Large intestine (tissue), 3 donors: ENCODE measurements around the gene EML1. TPM values are rescaled to one million over a fixed set of nuclear protein-coding genes. Genes with fewer than 3 reads are reported as not detected.
A peak's percentile ranks its signal among the peaks of the same experiment; 100 is the strongest.

ENCODE experiments used
- DNase-seq, 2 donors: peaks; one replicate each; pipeline versions ENCODE4 v3.0.0 to v3.0.0-alpha.2; 2013
- H3K27ac ChIP-seq: one replicate; pipeline ENCODE4 v1.5.1; 2013; ENCODE audit warnings: low read length
- H3K27me3 ChIP-seq: 2 replicates; pipeline ENCODE4 v1.6.1; 2013; ENCODE audit warnings: low read length; ENCODE audit not compliant: control insufficient read depth, insufficient read depth
- H3K36me3 ChIP-seq: 2 replicates; pipeline ENCODE4 v1.6.1; 2013; ENCODE audit warnings: low read length; ENCODE audit not compliant: control insufficient read depth, insufficient read depth
- H3K4me1 ChIP-seq: one replicate; pipeline ENCODE4 v1.6.1; 2013; ENCODE audit warnings: low read length; ENCODE audit not compliant: control insufficient read depth, insufficient read depth
- H3K4me3 ChIP-seq: one replicate; pipeline ENCODE4 v1.5.1; 2013; ENCODE audit warnings: low read length
- H3K9me3 ChIP-seq: one replicate; pipeline ENCODE4 v1.6.1; 2013; ENCODE audit warnings: mild to moderate bottlenecking, low read depth, low read length, moderate library complexity; ENCODE audit not compliant: control insufficient read depth
- WGBS: methylation state at CpG from one replicate; pipeline ENCODE4 v1.1.5; 2013; ENCODE audit warnings: low lambda C conversion rate; ENCODE audit not compliant: insufficient coverage; 5-methylcytosine and 5-hydroxymethylcytosine counted together
- polyA plus RNA-seq: library from polyadenylated mRNA; unstranded; fragments of 120-200 nt; gene quantifications from one replicate; pipeline ENCODE4 v1.2.1, GENCODE V29; 2013

EML1 gene
- polyA plus RNA-seq, 1 donor = 22.0 TPM

DNA sequence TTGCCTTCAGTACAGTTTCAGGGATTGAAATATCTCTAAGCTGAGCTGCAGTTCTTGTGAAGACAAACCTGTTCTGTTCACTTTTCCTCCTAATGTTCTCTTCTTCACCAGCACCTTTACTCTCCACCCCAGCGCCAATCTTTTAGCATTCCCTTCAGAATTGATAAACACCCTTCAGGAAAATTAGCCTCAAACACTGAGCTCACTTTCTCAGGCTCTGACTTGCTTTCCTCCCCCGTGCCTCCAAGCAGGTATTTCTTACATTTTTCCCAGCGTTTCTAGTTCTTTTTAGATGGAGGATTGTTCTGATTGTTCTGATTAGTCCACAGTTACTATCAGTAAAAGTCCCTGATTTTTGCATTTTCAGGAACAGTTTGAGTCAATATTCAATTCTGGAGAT is 183.5 kb downstream of the EML1 start:
- Histone ChIP-seq H3K27ac (no peak overlapping the region), H3K36me3 (no peaks in the 10 kb centered on the region), H3K9me3 (peaks cover 11% of the 10 kb centered on the region), H3K27me3 (no peaks in the 10 kb centered on the region), H3K4me1 (no peaks in the 10 kb centered on the region), H3K4me3 (no peak overlapping the region)
- no peak for DNase-seq
- 100% methylated on average over 1 of the region's 3 CpGs for WGBS

DNA sequence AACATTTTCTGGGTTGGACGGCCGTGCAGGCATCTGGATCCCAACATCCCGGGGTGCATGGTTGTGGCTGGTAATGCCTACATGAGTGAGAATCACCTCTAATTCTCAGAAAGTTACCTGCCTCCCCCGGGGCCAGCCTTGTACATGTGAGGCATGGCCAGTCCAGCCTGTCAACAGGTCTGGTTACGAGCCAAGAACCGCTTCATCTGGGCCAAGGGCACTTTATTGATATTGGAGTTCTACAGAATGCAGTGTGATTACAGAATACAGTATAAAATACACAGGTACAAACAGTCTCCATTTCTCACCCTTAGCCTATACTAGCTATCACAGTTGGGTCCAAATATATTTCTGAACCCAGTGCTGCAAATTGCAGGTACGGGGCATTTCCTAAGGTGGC is 187.1 kb downstream of the EML1 start:
- WGBS = no CpG with 5 or more reads among the region's 7 CpGs
- Histone ChIP-seq H3K36me3 (no peaks in the 10 kb centered on the region), H3K4me1 (peaks cover 15% of the 10 kb centered on the region), H3K4me3 (no peak overlapping the region), H3K27me3 (no peaks in the 10 kb centered on the region), H3K9me3 (peaks cover 5% of the 10 kb centered on the region), H3K27ac (no peak overlapping the region)
- no peak for DNase-seq

DNA sequence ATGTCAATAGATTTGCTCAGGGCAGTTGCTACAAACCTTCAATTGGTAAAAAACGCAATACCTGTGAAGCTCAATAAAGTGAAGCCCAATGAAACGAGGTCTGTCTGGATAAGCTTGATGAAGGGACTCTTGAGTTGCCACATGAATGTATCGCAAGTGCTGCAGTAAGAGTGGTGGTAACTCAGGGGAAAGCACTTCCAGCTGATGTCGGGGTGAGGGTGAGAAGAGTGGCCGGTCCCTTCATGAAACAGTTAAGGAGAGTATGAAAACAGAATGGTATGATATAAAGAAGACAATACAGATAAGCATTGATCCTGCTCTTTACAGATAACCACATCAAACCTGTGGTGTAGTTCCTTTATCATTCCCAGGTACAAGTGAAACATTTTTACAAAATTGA is 188.6 kb downstream of the EML1 start:
- no peak for DNase-seq
- H3K4me1 ChIP-seq = peaks cover 15% of the 10 kb centered on the region
- no peak overlapping the region for H3K4me3 ChIP-seq
- no peaks in the 10 kb centered on the region for H3K36me3 ChIP-seq
- H3K27me3 ChIP-seq = no peaks in the 10 kb centered on the region
- H3K27ac ChIP-seq = no peak overlapping the region
- no peaks in the 10 kb centered on the region for H3K9me3 ChIP-seq
- 90% methylated on average over 2 of the region's 5 CpGs for WGBS

DNA sequence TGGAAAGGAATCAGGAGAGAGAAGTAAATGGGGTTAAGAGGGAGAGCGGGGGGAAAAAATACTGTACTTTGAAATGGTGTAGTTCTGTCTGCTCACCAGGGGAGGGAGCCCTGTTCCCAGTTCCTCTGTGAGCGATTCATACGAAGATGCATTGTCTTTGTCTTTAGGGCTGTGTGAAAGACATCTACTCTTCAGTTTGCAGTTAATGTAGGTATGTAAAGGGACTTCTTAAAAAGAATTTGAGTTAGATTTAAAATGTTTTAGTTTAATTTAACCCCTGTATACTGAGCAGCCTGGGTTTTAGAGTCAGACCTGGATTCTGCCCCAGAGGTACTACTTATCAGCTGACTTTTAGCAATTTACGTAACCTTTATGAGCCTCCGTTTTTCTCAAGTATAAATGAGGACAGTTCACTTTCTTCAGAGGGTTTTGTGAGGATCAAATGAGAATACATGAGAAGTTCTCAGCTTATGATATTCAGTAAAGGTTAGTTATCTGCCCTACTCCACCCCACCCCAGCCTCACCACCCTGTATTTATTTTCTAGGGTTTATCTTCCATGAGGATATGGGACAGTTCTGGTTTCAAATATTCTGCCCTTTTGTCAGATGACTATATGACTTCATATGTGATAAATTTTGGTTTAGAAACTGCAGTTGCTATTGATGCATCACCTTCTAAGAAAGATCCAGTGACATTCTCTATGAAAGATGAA is 189.5 kb downstream of the EML1 start:
- 57% methylated on average over 2 of the region's 5 CpGs for WGBS
- H3K27ac ChIP-seq = peak overlapping the region; percentile 52
- H3K4me3 ChIP-seq = no peak overlapping the region

DNA sequence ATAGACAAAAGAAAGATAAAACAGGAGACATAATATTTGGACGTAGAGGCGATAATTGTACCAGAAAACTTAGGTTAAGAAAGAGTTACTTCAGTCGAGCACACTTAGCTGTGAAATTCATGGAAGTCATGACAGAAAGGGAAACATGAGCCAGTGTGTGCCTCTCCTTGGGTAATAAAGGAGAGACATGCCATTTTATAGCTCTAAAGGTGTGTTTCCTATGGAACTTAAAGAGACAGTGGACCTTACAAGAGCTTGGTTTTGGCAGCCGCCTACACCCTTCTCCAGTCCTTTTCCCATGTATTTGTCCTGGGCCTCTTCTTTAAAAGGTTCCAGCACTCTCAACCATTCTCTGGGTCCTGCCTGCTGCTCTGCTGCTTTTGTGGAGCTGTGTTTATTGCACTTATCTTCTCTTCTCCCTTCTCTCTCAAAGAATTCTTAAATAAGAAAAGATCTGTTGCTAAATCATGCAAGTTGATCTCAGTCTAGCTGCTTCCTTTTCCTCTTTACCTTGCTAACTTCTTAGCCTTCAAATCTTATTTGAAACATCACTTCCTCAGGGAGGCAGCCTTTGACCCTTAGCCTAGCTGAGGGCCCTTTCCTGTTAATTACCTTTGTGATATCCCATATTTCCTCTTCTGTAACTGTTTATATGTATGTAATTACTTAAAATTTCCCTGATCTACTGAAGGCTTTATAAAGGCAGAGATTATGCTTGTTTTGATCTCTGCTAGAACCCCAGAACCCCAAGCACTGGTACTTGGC is 190.2 kb downstream of the EML1 start:
- 55% methylated on average over 3 of the region's 4 CpGs for WGBS
- DNase-seq = peak in 1 of 2 donors; percentile 56
- Histone ChIP-seq H3K27me3 (no peaks in the 10 kb centered on the region), H3K36me3 (no peaks in the 10 kb centered on the region), H3K27ac (peak overlapping the region; percentile 52), H3K4me3 (no peak overlapping the region), H3K9me3 (no peaks in the 10 kb centered on the region), H3K4me1 (peaks cover 15% of the 10 kb centered on the region)

More for the DNA sequence above, 189.5 kb downstream of the EML1 start:
- Histone ChIP-seq H3K27me3 (no peaks in the 10 kb centered on the region), H3K36me3 (no peaks in the 10 kb centered on the region), H3K9me3 (no peaks in the 10 kb centered on the region), H3K4me1 (peaks cover 15% of the 10 kb centered on the region)
- peak; percentile 51 to 66 for DNase-seq

DNA sequence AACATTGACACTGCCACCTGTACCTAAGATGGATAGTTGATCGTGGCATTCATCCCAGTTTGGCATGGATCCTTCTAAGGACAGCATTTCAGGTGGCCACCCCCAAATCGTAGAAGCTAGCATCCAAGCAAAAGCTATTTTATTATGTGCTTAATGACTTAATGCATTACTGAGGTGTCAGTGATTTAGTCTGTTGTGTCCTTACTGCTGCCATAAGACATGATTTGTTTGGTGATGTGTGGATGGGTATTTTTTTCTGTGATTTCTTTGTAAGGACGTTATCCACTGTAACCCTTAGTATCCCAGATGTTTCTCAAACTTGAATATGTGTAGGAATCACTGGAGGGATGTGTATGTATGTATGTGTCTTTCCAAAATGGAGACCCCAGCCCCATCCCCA is 190.8 kb downstream of the EML1 start:
- no CpG with 5 or more reads among the region's 3 CpGs for WGBS
- no peak for DNase-seq
- H3K27me3 ChIP-seq = no peaks in the 10 kb centered on the region

DNA sequence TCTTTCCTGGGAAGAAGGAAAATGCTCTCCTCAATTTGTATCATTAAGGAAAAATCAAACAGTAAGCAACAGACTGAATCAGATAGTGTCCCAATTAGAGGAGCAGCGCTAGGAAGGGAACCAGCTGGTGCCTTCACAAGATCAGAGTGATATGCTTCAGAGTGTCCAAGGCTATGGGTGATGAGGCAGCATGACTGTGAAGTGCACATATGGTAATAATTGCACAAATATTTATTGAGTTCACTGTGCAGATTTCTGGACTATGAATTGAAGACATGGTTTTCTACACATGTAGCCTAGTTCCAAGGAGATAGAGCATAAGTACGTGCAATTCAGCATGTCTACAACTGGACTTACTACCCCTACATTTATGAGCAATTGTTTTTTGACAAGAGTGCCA is 193.2 kb downstream of the EML1 start:
- no peak overlapping the region for H3K4me3 ChIP-seq
- no CpG with 5 or more reads among the region's 2 CpGs for WGBS
- H3K9me3 ChIP-seq = no peaks in the 10 kb centered on the region
- no peaks in the 10 kb centered on the region for H3K36me3 ChIP-seq
- no peak for DNase-seq
- H3K4me1 ChIP-seq = peaks cover 15% of the 10 kb centered on the region
- H3K27me3 ChIP-seq = no peaks in the 10 kb centered on the region
- no peak overlapping the region for H3K27ac ChIP-seq

More for the DNA sequence above, 190.8 kb downstream of the EML1 start:
- H3K27ac ChIP-seq = peak overlapping the region; percentile 52
- peaks cover 15% of the 10 kb centered on the region for H3K4me1 ChIP-seq
- H3K9me3 ChIP-seq = no peaks in the 10 kb centered on the region
- no peak overlapping the region for H3K4me3 ChIP-seq
- H3K36me3 ChIP-seq = no peaks in the 10 kb centered on the region

DNA sequence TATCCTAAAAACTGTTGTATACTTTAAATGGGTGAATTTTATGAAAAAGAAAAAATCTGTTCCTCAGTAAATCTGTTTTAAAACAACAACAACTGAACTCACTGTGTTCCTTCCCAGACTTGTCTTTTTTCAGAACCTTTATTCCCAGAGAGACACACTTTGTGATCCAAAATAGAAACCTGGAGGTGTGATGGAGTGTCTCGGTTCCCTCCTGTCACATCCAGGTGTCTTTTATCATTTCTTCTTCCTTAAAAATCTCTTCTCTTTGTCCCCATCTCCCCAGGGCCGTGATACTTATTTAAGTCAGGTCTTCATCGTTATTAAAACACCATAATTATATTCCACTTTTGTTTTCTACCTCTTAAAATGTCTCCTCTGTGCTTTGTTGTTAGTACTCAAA is 195.8 kb downstream of the EML1 start:
- H3K36me3 ChIP-seq = no peaks in the 10 kb centered on the region
- WGBS = 98% methylated on average over 3 of the region's 3 CpGs
- H3K9me3 ChIP-seq = no peaks in the 10 kb centered on the region
- no peak overlapping the region for H3K4me3 ChIP-seq
- no peaks in the 10 kb centered on the region for H3K27me3 ChIP-seq
- H3K27ac ChIP-seq = no peak overlapping the region
- H3K4me1 ChIP-seq = peaks cover under 1% of the 10 kb centered on the region
- no peak for DNase-seq

DNA sequence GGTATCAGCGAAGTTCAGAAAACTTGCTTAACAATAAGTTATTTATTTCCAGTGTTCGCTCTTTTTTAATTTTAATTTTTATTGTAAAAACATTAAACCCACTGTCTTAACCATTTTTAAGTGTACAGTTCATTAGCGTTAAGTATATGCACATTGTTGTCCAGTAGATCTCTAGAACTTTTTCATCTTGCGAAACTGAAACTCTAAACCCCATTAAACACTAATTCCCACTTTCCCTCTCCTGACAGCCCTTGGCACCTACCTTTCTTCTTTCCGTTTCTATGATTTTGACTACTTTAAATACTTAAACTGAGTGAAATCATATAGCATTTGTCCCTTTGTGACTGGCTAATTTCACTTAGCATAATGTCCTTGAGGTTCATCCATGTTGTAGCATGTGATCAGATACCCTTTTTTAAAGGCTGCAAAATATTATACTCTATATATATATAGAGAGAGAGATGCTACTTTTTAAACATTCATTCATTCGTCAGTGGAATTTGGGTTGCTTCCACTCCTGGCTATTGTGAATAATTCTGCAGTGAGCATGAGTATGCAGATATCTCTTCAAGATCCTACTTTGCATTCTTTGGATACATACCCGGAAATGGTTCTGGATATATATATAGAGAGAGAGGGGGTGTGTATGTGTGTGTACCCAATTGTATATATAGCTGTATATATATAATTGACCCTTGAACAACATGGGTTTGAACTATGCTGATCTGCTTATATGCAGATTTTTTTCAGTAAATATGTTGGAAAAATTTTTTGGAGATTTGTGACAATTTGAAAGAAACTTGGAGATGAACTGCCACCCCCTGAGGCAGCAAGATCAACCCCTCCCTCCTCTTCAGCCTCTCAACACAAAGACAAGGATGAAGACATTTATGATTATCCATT is 197.3 kb downstream of the EML1 start:
- DNase-seq = no peak
- Histone ChIP-seq H3K36me3 (no peaks in the 10 kb centered on the region), H3K4me1 (no peaks in the 10 kb centered on the region), H3K27me3 (no peaks in the 10 kb centered on the region), H3K27ac (no peak overlapping the region), H3K9me3 (no peaks in the 10 kb centered on the region), H3K4me3 (no peak overlapping the region)
- 92% methylated on average over 6 of the region's 7 CpGs for WGBS

DNA sequence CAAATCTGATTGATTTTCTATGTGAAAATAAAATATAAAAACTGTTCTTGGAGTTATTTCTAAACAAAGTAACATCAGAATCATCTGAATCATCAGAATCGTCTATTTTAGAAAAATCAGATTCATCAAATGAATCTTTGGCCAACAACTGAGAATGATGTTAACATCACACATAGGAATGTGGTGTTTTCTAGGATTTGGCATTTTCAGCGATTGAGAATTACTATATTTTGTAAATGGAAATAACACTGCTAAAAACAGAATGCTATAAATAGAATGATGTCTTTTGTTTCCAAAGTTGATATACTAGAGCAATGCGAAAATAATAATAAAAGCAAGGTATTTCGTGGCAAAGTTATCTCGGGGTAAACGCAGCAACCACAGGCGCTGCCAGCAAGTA is 198.1 kb downstream of the EML1 start:
- no peak for DNase-seq
- Histone ChIP-seq H3K9me3 (no peaks in the 10 kb centered on the region), H3K36me3 (no peaks in the 10 kb centered on the region), H3K4me3 (no peak overlapping the region), H3K27ac (no peak overlapping the region), H3K27me3 (no peaks in the 10 kb centered on the region), H3K4me1 (no peaks in the 10 kb centered on the region)
- WGBS = 98% methylated on average over 6 of the region's 7 CpGs
